GM12875 (cell line): ENCODE data around the gene A1BG.

Source experiments
- H3K4me3 ChIP-seq: one replicate; pipeline ENCODE4 v1.5.1; 2011; ENCODE audit warnings: low read depth, low read length, control low read depth
- TF ChIP-seq, protein P1 (sequence below): IDR thresholded peaks from 2 replicates; pipeline ENCODE4 v1.5.1; 2011; ENCODE audit warnings: low read depth, mild to moderate bottlenecking, control low read depth, inconsistent platforms, low read length, moderate library complexity, borderline replicate concordance; ENCODE audit not compliant: insufficient read depth

The A1BG gene

DNA sequence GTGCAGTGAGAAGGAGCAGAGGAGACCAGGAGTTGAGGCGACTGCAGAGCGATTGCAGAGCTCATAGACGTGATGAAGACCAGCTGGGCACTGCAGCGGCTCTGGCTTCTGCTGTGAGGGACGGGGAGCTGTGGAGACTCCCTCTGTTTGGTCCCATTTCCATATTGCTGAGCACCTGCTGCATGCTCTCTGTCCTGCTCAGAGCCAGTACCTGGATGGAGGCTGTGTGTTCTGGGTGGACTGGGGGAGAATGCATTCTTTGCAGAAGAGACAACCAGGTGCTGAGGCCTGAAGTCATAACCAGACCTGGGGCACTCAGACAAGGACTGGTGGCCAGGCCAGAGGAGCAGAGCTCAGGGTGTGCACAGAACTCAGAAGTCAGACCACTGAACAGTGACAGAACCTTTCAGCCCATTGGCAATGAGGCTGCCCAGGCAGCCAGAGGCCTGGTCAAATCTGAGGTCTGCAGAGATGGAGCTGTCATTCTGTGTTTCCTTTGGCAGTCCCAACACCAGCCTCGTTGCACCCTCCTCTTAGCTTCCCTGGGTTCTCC is 1.3 kb upstream of the A1BG start:
- TF ChIP-seq, protein P1, sequence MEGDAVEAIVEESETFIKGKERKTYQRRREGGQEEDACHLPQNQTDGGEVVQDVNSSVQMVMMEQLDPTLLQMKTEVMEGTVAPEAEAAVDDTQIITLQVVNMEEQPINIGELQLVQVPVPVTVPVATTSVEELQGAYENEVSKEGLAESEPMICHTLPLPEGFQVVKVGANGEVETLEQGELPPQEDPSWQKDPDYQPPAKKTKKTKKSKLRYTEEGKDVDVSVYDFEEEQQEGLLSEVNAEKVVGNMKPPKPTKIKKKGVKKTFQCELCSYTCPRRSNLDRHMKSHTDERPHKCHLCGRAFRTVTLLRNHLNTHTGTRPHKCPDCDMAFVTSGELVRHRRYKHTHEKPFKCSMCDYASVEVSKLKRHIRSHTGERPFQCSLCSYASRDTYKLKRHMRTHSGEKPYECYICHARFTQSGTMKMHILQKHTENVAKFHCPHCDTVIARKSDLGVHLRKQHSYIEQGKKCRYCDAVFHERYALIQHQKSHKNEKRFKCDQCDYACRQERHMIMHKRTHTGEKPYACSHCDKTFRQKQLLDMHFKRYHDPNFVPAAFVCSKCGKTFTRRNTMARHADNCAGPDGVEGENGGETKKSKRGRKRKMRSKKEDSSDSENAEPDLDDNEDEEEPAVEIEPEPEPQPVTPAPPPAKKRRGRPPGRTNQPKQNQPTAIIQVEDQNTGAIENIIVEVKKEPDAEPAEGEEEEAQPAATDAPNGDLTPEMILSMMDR = no peak

DNA sequence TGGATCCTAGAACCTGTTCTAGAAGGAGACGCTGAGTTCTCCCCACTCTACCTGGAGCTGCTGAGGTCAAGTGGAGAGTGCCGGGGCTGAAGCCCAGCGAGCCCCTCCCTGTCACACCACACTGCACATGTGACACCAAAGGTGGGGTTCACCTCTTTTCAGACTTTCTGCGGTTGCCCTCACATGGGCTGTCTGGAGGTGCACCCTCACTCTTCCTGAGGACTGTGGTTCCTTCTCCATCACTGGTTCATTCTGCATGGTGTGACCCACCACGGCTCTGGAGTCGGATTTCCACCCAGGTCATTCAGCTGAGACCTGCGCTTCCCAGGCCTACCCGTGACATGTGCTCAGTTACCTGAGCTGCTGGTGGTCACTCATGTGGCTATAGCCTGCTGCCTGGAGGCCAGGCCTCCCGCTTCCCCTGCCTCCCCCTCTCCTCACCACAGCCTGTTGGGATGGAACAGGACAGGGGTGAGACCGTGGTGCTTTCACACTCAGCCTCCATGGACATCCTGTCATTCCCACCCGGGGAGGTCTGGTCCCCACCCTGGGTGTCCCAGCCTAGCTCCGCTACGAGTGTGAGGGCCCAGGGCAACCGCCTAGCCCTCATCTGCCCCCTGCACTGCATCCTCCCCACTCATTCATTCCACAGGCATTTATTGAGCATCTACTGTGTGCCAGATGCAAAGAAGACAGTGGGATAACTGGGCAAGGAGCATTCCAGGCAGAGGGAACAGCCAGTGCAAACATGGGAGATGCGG is 605 bp upstream of the A1BG start:
- TF ChIP-seq, protein P1 = no peak
- H3K4me3 ChIP-seq = no peak overlapping the region

More for the DNA sequence above, 1.3 kb upstream of the A1BG start:
- H3K4me3 ChIP-seq = no peak overlapping the region

DNA sequence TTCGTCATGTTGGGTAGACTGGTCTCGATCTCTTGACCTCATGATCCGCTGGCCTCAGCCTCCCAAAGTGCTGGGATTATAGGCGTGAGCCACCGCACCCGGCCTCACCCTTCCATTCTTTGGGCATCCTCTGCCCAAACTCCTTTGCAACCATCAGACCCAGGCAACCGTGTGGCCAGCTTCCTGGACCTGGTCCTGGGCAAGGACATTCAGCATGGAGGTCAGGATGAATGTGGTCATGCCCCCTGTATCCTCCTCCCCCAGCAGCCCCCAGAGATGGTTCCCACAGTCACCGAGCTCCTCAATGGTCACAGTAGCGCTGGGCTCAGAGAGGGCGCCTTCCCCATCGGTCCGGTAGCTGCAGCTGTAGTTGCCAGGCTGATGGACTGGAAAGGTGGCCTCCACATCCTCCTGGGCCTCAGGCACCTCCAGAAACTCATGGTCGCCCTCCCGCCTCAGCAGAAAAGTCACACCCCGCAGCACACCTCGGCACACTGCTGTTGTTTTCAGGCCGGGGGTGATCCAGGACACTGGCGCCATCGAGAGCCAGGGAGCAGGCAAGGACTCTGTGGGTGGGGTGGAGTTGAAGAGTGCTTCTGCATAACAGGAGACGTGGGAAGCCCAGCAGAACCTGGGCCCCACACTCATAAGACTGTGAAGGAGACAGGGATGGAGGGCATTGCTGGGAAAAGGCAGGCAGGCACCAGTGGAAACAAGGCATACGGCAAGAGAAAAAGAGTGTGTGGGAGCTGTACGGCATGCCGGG is 1.1 kb downstream of the A1BG start:
- H3K4me3 ChIP-seq = no peak overlapping the region
- TF ChIP-seq, protein P1 = no peak

DNA sequence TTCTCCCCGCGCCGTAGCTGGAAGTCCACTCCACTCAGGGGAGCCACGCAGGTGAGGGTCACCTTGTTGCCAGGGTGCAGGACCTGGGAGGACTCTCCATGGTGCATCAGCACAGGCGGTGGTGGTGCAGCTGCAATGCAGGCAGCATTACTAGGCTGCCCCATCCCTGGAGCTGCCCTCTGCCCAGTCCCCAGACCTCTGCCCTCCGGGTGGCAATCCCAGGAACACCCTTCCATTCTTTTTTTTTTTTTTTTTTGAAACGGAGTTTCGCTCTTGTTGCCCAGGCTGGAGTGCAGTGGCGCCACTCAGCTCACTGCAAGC is 1.8 kb downstream of the A1BG start:
- TF ChIP-seq, protein P1 = no peak
- H3K4me3 ChIP-seq = no peak overlapping the region

DNA sequence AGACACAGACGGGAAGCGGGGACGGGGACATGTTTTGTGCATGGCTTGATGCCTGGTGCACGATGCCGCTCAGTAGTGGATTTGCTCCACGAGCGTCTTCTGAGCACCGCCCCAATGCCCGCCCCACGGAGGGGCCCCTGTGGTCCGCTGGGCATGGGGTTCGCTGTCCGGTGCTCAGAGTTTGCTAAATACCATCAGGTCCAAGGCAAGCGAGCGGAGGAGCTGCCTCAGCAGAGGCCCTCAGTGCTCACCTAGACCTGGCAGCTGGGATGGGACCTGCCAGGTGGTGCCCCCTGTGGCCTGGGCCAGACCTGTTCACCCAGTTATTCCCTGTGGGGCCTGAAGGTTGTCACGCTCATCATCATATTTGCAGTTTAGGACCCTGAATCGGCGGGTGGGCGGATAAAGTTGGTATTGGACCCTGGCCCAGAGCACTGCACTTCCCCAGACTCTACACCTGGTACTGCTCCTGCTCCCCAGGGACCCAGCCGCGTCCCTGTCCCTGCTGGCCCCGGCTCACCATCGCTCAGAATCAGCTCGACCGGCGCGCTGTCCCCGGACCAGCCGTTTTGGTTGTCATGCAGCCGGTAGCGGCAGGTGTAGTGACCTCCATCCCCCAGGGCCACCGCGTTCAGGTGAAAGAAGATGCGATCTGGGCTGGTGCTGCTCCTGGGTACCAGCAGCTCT is 2.3 kb downstream of the A1BG start:
- no peak overlapping the region for H3K4me3 ChIP-seq
- TF ChIP-seq, protein P1 = no peak

DNA sequence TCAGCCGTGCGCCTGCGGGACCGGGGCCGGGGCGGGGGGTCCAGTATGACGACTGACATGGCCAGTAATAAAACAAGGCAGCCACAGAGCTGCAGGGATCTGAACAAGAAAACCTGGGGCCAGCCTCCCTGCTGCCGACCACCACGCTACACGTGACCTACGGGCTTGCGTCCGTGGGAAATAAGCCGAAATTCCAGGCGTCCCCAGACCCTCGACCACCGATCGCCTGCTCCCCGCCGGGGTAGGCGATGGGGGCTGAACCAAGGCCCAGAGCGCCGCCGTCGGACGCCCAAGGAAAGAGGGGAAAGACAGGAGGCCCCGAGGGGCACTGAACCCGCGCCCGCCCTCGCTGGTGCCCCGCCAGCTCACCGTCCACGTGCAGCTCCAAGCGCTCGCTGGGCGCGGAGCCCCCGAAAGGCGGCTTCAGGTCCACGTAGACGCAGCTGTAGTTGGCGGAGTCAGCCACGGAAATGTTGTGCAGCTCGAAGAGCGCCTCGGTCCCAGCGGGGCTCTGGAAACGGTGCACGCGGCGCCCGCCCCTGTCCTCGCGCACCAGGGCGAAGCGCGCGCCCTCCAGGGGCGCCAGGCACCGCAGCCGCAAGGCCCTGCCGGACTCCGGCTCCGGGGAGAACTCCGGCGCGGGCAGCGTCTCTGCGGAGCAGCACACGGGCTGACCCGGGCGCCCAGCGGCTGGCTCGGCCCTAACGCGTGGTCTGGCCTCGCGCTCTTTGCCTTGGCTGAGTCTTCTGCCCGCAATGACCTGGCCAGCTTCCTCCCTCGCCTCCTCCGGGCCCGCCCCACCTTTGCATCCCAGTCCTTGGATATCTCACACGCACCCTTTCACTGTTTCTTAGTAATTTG is 3.1 kb downstream of the A1BG start:
- TF ChIP-seq, protein P1 = no peak
- no peak overlapping the region for H3K4me3 ChIP-seq
